ENCODE data around the gene ZNF256.
A peak's percentile ranks its signal among the peaks of the same experiment; 100 is the strongest.

ZNF256 gene

GRCh38 chr19:57947419-57948134, at the start of gene ZNF256:
ZNF256 (minus strand) TSS chr19:57947706; CDS start chr19:57947474, 232 bp downstream.
- DNase-seq = peak; percentile 98

GRCh38 chr19:57992841-57993240, 45.3 kb upstream of the ZNF256 start:
- no peak for DNase-seq

- no peak for DNase-seq
Measured at GRCh38 chr19:57978586-57979289, 31.2 kb upstream of the ZNF256 start.

- no peak for DNase-seq
Measured at GRCh38 chr19:57974434-57974833, 26.9 kb upstream of the ZNF256 start, which contains the start of gene C19orf18. C19orf18 (minus strand) TSS chr19:57974534; CDS start chr19:57974432, 102 bp downstream.

GRCh38 chr19:57964761-57965160, 17.3 kb upstream of the ZNF256 start:
- no peak for DNase-seq

- DNase-seq = no peak
Measured at GRCh38 chr19:57961785-57962184, 14.3 kb upstream of the ZNF256 start.

GRCh38 chr19:57954996-57955395, 7.5 kb upstream of the ZNF256 start:
- no peak for DNase-seq

- DNase-seq = no peak
Measured at GRCh38 chr19:57949702-57950101, 2.2 kb upstream of the ZNF256 start.

- no peak for DNase-seq
Measured at GRCh38 chr19:57949296-57949695, 1.8 kb upstream of the ZNF256 start.

GRCh38 chr19:57947088-57947418, 453 bp downstream of the ZNF256 start:
- no peak for DNase-seq

- DNase-seq = no peak
Measured at GRCh38 chr19:57946316-57946715, 1.2 kb downstream of the ZNF256 start.

- no peak for DNase-seq
Measured at GRCh38 chr19:57941593-57941992, 5.9 kb downstream of the ZNF256 start.

GRCh38 chr19:57935731-57936130, 11.8 kb downstream of the ZNF256 start:
- DNase-seq = no peak

GRCh38 chr19:57934820-57935665, 12.5 kb downstream of the ZNF256 start, which contains the start of gene ZNF418:
ZNF418 (minus strand) TSS chr19:57935402; CDS start chr19:57933822, 1,580 bp downstream.
- DNase-seq = peak; percentile 96

- DNase-seq = no peak
Measured at GRCh38 chr19:57927587-57927986, 19.9 kb downstream of the ZNF256 start.

- peak; percentile 98 for DNase-seq
Measured at GRCh38 chr19:57916168-57916995, 31.1 kb downstream of the ZNF256 start, which contains the start of gene ZNF417. ZNF417 (minus strand) TSS chr19:57916592; CDS start chr19:57916411, 181 bp downstream.

- no peak for DNase-seq
Measured at GRCh38 chr19:57914531-57914930, 33.0 kb downstream of the ZNF256 start.

- DNase-seq = no peak
Measured at GRCh38 chr19:57907394-57907793, 40.1 kb downstream of the ZNF256 start.

GRCh38 chr19:57905258-57905657, 42.2 kb downstream of the ZNF256 start:
- no peak for DNase-seq

- no peak for DNase-seq
Measured at GRCh38 chr19:57903618-57904184, 43.8 kb downstream of the ZNF256 start.

- DNase-seq = no peak
Measured at GRCh38 chr19:57900311-57900710, 47.2 kb downstream of the ZNF256 start.

Data from eye (tissue), 1 donor.